NCI-H345 treated with DMSO at 0.1 percent for 48 hours (cell line): ENCODE data around the gene PRAME.
"Not testable (repeated sequence)": the region's sequence is repeated elsewhere in the genome, so short reads cannot be mapped to it uniquely, and the experiment has no call there.

Experiments used
- DNase-seq: peaks from one replicate; lab custom pipeline; 2025; ENCODE audit not compliant: unreplicated experiment; lab: John Stamatoyannopoulos, UW

Gene PRAME, protein sequence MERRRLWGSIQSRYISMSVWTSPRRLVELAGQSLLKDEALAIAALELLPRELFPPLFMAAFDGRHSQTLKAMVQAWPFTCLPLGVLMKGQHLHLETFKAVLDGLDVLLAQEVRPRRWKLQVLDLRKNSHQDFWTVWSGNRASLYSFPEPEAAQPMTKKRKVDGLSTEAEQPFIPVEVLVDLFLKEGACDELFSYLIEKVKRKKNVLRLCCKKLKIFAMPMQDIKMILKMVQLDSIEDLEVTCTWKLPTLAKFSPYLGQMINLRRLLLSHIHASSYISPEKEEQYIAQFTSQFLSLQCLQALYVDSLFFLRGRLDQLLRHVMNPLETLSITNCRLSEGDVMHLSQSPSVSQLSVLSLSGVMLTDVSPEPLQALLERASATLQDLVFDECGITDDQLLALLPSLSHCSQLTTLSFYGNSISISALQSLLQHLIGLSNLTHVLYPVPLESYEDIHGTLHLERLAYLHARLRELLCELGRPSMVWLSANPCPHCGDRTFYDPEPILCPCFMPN

DNA sequence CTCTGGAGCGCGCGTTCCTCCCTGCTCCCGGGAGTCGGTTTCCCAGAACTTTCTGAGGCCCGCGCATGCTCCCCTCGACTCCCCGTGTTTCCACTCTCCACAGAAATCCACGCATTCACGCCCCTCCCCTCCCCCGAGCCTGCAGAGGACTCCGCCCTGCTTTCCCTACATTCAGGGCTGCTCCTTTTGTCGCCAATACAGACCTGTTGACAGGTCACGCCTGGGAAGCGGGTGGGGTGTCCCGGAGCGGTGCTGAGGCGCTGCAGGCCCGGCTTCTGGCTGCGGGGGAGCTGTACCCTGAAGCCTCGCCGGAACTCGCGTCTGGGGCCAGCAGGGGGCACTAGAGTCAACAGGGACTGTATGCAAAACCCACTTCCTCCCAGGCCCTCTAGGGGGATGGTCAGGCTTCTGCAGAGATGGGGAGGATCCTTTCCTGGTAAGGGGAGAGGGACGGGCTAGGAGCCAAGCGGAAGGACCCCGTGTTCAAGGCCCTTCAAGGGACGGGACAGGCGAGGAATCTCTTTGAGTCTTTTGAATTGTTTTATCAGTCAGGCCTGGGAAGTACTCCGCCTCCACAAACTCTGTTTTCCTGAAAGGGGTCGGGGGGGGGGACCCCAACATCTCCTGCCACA is at the start of gene PRAME:
Gene PRAME (minus strand): TSS at position 294 of the 632 bp plus-strand sequence. CDS start 2,433 bp downstream, outside the sequence.
- DNase-seq: no peak

DNA sequence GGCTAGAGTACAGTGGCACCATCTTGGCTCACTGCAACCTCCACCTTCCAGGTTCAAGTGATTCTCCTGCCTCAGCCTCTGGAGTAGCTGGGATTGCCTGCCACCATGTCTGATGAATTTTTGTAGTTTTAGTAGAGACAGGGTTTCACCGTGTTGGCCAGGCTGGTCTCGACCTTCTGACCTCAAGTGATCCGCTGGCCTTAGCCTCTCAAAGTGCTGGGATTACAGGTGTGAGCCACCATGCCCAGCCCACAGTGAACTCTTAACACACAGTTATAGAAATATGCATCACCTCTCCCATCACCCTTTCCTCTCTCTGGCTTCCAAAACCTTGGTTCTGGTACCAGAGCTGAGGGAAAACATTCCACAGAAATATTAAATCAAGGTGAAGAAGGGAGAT is 49.0 kb upstream of the PRAME start:
- DNase-seq: not testable (repeated sequence)

DNA sequence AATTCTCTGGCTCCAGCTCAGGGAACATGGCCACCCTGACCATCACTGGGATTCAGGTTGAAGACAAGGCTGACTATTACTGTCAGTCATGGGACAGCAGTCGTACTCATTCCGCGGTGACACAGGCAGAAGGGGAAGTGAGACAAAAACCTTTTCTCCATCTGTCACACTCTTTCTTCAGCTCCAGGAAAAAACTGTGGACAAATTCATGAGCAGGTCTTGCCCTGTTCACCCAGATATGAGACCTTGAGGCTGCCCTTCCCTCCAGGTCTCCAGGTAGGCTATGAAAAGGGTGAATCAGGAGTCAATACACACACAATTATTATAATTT is 46.0 kb upstream of the PRAME start:
- DNase-seq: no peak

DNA sequence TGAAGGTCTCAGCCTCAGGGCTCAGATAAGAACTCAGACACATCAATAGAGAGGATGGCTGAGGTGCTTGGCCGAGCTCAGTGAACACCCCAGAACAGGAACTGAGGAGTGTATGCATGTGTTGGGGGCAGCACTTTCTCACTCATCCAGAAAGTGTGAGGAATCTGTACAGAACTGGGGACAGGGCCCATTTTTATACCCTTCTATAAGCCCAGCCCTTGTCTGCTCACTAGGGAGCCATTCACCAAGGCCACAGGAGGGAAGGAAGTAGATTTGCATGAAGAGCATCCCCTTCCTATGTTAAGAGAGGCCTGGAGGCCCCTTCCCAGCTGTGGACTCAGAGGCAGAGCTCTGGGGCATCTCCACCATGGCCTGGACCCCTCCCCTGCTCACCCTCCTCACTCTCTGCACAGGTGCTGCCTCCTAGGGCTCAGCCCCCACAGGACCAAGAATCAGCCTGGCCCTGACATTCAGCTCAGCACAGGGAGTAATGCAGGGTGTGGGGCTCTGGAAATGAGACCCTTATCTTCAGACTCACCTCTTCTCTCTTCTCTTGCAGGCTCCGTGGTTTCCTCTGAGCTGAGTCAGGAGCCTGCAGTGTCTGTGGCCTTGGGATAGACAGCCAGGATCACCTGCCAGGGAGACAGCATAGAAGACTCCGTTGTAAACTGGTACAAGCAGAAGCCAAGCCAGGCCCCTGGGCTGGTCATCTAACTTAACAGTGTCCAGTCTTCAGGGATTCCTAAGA is 45.4 kb upstream of the PRAME start:
- DNase-seq: no peak

DNA sequence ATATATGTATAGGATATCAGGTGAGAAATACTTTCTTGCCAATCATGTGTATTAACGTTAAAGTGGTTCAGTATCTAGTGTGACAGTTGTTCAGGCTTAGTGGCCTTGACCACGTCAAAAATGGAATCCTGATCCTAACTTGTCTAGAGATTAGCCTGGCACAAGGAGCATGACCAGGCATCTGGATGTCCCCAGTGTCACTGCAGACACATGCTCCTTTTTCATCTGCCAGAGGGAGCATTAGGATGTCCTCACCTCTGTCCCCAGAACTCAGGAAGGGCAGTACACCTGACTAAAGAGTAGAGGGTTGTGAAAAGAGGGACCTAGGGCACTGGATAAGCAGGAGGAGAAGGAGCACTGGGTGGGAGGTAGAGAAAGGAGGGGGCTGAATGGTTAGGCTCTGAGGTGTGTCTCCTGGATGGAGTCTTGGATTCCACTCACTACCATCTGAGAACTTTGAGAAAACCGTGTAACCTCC is 44.4 kb upstream of the PRAME start:
- no peak for DNase-seq

DNA sequence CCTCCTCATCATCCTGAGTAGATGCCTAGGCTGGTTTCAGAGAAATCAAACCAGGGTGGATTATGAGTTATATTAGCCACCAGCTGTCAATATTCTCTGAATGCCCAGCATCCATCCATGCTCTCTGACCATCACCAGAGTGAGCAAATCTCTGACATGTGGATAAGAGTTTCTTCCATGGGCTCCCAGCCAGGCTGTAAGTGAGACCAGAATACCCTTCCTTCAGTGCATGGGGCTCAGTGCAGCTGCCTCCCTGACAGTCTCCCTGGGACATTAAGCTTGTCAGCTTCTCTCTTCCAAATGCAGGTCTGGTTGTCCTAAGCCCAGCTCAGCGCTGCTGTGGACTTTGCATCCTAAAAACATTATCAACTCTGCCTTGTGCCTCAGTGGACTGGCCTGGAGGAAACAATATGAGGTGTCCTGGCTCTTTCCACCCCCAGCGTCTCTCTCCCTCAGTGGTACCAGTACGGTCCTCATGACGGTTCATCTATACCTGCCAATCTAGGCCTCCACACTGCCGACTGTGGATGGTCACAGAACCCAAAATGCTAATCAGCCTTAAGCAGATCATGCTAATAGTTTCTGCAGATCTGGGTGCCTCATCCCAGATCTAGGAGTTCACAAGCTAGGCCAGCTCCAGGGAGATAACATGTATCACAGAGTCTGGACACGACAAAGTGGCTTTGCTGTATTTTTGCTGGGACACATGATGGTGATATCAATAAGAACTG is 41.6 kb upstream of the PRAME start:
- DNase-seq: no peak

DNA sequence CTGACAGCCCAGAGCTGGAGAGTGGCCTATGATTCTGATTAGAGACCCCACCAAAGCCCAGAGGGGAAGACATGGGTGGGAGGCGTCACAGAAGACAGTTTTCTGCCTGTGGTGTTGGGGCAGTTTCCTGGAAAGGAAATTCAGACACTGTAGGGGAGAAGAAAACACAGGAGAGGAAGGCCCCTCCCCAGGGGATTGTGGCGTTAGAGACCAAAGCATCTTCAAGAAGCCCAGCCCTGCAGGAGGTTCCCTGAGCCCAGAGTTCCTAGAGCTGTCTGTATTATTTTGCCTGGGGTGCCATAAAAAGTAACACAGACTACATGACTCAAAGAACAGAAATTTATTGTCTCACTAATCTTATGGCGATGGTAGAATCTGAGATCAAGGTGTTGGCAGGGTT is 40.2 kb upstream of the PRAME start:
- no peak for DNase-seq

DNA sequence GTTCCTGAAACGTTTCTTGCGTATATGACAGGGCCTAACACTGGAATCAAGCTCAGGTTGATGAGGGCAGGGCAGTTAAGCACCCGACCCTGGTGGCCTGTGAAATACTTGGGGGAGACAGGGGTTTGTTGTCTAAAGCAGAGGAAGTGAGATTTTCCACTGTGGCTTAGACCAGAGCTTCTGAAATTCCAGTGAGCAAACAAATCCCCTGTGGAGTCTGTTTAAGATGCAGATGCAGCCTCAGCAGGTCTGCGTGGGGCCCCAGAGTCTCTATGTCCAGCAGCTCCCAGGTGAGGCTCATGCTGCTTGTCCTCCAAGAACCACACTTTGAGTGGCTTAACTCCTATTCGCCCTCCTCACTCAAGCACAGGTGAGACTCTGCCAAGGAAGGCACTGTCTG is 39.1 kb upstream of the PRAME start:
- DNase-seq: no peak

DNA sequence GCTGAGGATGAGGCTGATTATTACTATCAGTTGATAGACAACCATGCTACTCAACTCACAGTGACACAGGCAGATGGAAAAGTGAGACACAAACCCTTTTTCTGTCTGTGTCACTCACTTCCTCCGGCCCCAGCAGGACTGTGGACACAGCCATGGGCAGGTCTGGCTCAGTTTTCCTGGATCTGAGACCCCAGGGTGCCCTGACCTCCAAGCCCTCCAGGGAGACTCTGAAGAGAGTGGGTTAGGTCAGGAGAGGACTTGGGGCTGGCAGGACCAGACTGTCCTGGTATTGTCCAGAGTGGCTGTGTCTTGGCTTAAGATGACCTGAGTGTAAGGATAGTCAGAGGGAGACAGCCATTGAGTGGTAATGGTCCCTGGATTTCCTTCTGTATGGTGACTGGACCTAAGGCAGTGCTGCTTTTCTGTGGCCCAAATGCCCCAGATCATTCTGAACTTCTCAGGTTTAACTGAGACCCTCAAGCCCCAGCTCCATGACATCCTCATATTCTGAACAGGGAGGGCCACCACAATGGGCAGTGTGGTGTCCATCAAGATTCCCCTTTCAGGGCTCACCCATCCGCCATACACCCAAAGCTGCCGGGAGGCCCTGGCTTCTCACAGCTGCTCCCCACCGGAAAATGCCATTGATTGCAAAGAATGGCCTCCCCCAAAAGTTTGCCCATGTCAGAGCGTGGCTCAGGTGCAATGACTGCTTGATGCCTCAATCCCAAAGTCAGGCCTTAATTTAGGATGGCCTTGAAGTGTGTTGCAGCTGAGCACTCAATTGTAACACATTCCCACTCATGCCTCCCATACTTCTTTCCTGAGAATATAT is 36.2 kb upstream of the PRAME start:
- no peak for DNase-seq

DNA sequence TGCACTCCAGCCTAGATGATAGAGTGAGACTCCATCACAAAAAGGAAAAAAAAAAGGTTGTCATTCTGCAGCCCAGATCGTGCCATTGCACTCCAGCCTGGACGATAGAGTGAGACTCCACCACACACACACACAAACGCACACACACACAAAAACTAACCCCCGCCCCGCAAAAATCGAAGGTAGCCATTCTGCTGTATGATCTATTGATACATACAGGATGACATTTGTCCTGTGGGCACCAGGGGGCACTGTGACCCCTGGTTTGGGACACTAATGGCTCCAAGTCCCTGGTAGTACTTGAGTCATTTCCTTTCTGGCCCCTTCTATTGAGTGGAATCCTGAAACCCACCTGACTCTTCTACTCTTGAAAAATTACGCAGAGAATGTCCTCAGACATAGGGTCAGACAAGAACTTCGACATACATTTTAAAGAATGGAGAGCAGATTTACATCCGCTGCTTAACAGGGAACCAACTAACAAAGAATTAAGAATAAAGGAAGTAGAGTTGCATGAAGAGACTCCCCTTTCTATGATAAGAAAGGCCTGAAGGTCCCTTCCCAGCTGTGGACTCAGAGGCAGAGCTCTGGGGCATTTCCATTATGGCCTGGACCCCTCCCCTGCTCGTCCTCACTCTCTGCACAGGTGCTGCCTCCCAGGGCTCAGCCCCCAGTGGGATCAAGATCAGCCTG is 35.0 kb upstream of the PRAME start:
- DNase-seq: no peak

DNA sequence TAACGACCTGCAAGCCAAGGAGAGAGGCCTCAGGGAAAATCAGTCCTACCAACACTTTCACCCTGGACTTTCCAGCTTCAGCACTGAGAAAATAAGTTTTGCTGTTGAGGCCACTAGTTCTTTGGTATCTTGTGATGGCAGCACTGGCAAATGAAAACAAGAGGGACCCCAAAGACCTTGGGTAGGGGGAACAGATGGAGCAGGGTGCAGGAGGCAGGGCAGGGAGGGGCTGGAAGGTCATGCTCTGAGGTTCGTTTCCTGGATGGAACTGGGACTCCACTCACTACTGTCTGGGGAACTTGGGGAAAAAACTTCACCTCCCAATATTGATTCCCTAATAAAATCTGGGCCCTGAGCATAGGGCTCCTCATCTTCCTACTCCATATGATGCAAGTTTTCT is 34.2 kb upstream of the PRAME start:
- no peak for DNase-seq

DNA sequence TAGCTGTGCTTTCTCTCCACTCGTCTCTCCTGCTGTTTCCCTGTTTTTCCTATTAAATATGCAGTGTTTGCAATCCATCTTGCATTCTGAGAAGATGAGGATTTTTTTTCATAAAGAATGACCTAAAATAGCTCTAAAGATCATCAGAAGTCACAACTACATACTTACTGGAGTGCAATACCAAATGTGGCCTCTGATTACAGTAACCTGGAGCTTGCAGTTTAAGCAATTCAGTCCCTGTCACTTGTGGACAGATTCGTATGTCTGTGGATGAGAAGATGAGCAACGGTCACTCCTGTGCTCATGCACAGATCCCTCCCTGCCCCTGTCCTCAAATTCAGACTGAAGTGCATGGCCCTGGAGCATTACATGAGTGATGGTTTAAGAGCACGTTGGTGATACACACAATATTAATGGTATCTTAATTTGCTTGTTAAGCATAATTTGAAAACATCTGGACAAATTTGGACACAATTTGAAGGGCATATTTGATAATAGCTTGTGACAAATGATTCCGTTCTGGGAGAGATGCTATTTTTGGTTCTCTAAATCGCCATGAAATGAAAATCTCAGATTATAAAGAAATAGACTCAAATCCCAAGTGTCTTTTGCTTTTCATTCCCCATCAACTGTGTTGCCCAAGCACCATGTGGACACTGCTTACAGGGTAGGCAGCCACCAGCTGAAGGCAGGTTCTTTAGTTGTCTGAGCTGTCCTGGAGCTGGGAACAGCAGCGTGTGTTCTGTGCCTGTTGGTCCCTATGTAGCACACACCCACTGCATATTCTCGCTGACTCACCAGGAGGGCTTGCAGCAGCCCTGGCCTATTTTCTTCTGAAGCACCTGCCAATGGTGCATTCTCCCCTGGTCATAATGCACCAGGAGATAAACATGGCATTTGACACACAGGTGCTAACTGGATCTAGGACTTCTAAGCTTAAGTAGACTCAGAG is 32.6 kb upstream of the PRAME start:
- DNase-seq: no peak

DNA sequence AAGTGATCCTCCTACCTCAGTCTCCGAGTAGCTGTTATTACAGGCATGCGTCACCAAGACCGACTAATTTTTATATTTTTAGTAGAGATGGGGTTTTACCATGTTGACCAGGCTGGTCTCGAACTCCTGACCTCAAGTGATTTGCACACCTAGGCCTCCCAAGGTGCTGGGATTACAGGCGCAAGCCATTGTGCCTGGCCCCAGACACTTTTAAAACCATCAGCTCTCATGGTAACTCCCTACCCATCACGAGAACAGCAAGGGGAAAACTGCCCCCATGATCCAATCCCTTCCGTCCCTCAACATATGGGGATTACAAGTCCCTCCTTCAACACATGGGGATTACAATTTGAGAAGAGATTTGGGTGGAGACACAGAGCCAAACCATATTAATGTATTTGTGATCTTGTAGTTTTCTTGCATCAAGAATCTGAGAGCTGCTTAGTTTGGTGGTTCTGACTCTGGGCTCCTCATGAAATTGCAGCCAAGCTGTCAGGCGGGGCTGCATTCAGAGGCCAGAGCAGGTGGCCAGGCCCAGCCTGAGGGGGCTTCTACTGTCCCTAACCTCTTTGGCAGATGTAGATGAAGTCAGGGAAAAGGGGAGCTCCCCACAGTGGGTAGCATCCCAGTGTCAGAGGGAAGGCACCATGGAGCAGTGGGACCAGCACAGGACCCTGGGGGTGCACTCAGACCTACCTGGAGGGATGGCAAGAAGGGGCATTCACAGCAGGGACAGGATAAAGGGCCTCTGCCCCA is 31.2 kb upstream of the PRAME start:
- DNase-seq: no peak

DNA sequence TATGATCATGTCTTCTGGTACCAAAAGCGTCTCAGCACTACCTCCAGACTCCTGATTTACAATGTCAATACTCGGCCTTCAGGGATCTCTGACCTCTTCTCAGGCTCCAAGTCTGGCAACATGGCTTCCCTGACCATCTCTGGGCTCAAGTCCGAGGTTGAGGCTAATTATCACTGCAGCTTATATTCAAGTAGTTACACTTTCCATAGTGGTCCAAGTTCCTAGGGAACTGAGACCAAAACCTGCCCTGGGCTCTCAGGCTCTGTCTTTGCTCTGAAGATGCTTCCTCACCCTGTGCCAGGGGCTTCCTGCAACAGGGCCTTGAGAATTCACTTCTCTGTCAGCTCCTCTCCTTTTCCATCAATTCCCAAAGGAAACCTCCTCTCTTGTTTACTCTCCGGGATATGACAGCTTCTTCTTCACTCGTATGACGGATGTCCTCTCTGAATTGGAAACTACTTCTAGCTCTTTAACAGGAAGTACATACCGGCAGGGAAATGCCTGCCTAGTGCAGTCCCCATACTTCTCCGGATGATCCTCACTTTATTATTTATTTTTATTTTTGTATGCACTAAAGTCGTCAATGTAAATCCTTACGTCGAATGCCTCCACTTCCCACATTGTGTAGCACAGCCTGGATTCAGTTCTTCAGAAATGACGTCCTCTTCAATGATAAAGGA is 29.6 kb upstream of the PRAME start:
- DNase-seq: no peak

DNA sequence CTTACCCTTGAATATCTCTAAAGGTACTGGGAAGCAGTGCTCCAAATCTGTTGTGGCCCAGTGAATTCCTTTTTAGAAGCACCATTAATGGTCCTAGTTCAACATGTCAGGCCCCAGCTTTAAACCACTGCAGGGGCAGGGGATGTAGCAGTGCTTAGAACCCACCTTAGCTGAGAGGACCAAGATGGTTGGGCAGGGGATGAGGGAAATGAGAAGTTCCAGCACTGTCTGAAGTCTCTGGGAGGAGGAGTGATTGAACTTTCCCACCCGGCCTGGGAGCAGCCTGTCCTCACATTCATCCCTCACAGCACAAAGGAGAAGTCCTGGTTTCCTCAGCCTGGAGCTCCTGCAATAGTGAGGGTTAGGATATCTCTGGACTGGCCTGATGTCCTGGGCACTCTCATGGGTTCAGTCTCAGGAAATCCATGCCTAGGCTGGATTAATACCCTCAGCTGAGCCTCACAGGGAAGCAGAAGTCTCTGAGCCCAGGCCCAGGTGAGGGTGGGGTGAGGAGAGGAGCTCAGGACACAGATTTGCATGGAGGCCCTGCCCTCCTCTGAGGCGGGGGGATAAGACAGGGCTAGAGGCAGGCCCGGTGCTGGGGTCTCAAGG is 28.6 kb upstream of the PRAME start:
- DNase-seq: no peak

DNA sequence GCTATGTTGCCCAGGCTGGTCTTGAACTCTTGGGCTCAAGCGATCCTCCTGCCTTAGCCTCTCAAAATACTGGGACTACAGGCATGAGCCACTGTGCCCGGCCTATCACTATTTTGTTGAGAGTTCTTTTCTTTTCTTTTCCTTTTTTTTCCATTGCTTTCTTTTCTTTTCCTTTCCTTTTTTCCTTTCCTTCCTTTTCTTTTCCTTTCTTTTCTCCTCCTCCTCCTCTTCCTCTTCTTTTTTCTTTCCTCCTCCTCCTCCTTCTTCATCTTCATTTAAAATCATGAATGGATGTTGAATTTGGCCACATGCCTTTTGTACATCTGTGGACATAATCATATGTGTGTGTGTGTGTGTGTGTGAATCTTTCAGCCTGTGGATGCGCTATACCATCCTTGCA is 25.7 kb upstream of the PRAME start:
- DNase-seq: no peak

DNA sequence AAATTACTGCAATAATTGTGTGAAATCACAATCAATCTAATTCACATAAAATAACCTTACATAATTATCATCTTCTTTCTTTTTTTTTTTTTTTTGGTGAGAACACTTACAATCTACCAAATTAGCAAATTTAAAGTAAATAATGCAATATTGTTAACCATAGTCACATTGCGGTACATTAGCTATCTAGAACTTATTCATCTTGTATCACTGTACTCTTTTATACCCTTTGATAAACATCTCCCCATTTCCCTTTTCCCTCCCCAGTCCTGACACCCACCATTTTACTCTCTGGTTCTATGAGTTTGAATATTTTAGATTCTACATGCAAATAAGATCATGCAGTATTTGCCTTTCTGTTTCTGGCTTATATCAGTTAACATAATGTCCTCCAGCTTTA is 24.0 kb upstream of the PRAME start:
- DNase-seq: no peak
